ENCODE results near the gene ANKRD65.
A peak's percentile ranks its signal among the peaks of the same experiment; 100 is the strongest.

Gene ANKRD65

GRCh38 chr1:1398677-1399186 lies 22.3 kb downstream of the ANKRD65 start:
- H3K4me3 ChIP-seq (replicated peaks; ENCODE audit: low read depth, low read length) = peak overlapping the region; percentile 98

GRCh38 chr1:1397839-1398523 lies 23.1 kb downstream of the ANKRD65 start:
- TF ChIP-seq CTCF (IDR thresholded peaks at IDR 0.05; ENCODE audit: low read depth, low read length, missing control alignments) = no peak
- DNase-seq (ENCODE audit: extremely low read depth, low read depth) = no peak
- peak overlapping the region; percentile 98 for H3K4me3 ChIP-seq (replicated peaks; ENCODE audit: low read depth, low read length)

More at GRCh38 chr1:1398677-1399186, 22.3 kb downstream of the ANKRD65 start:
- DNase-seq (ENCODE audit: extremely low read depth, low read depth) = no peak
- no peak for TF ChIP-seq CTCF (IDR thresholded peaks at IDR 0.05; ENCODE audit: low read depth, low read length, missing control alignments)

GRCh38 chr1:1395166-1395565 lies 25.9 kb downstream of the ANKRD65 start:
- no peak for TF ChIP-seq CTCF (IDR thresholded peaks at IDR 0.05; ENCODE audit: low read depth, low read length, missing control alignments)
- no peak for DNase-seq (ENCODE audit: extremely low read depth, low read depth)
- H3K4me3 ChIP-seq (replicated peaks; ENCODE audit: low read depth, low read length) = no peak overlapping the region

- DNase-seq (ENCODE audit: extremely low read depth, low read depth) = no peak
- no peak overlapping the region for H3K4me3 ChIP-seq (replicated peaks; ENCODE audit: low read depth, low read length)
- TF ChIP-seq CTCF (IDR thresholded peaks at IDR 0.05; ENCODE audit: low read depth, low read length, missing control alignments) = no peak
Observed at GRCh38 chr1:1394116-1394515, 27.0 kb downstream of the ANKRD65 start.

GRCh38 chr1:1393428-1393827 lies 27.6 kb downstream of the ANKRD65 start:
- no peak overlapping the region for H3K4me3 ChIP-seq (replicated peaks; ENCODE audit: low read depth, low read length)
- TF ChIP-seq CTCF (IDR thresholded peaks at IDR 0.05; ENCODE audit: low read depth, low read length, missing control alignments) = no peak
- no peak for DNase-seq (ENCODE audit: extremely low read depth, low read depth)

GRCh38 chr1:1393014-1393413 lies 28.1 kb downstream of the ANKRD65 start:
- no peak overlapping the region for H3K4me3 ChIP-seq (replicated peaks; ENCODE audit: low read depth, low read length)
- DNase-seq (ENCODE audit: extremely low read depth, low read depth) = no peak
- no peak for TF ChIP-seq CTCF (IDR thresholded peaks at IDR 0.05; ENCODE audit: low read depth, low read length, missing control alignments)

Measured in HFF-Myc (cell line).